H1 (cell line): ENCODE data around the gene SCPEP1. TPM values are rescaled to one million over a fixed set of nuclear protein-coding genes. Genes with fewer than 3 reads are reported as not detected.

ENCODE experiments used
- CTCF ChIA-PET: fragments of 300-600 bp; sonication (Branson Sonifier 250); formaldehyde crosslinking; loops from one replicate; lab custom pipeline; 2021; ENCODE audit not compliant: partially characterized antibody; lab: Charles Lee
- POLR2A ChIA-PET: fragments of 300-600 bp; sonication (Branson Sonifier 250); formaldehyde crosslinking; loops from one replicate; lab custom pipeline; 2021; ENCODE audit warnings: inconsistent platforms; ENCODE audit not compliant: partially characterized antibody; lab: Charles Lee
- DNase-seq, 2 experiments: peaks; one replicate each; pipeline versions ENCODE4 v3.0.0 to v3.0.0-alpha.2; 2010 to 2022; ENCODE audit warnings: low spot score in 2 of 2, low read depth in 1 of 2, mixed read lengths in 1 of 2
- FAIRE-seq: peaks from 2 replicates; lab custom pipeline; 2011; peaks lifted over from hg19 to GRCh38; lab: Jason Lieb, UNC
- H2AFZ ChIP-seq: 2 replicates; pipeline ENCODE4 v1.8.1; 2012; ENCODE audit warnings: low read length, inconsistent platforms
- H2AK5ac ChIP-seq: 2 replicates; pipeline ENCODE4 v1.6.1; 2013; ENCODE audit warnings: low read depth, low read length
- H2BK120ac ChIP-seq: replicated peaks from 2 replicates; pipeline ENCODE3; 2013; ENCODE audit warnings: low read depth, low read length, inconsistent platforms
- H2BK12ac ChIP-seq: 2 replicates; pipeline ENCODE4 v1.6.1; 2013; ENCODE audit warnings: low read depth, low read length
- H2BK15ac ChIP-seq: 2 replicates; pipeline ENCODE4 v1.6.1; 2013; ENCODE audit warnings: low read length
- H2BK20ac ChIP-seq: 2 replicates; pipeline ENCODE4 v1.6.1; 2013; ENCODE audit warnings: low read length
- H2BK5ac ChIP-seq: 2 replicates; pipeline ENCODE4 v1.6.1; 2013; ENCODE audit warnings: low read depth, low read length
- H3K14ac ChIP-seq: 2 replicates; pipeline ENCODE4 v1.6.1; 2013; ENCODE audit warnings: inconsistent platforms; ENCODE audit not compliant: insufficient read length
- H3K18ac ChIP-seq: 2 replicates; pipeline ENCODE4 v1.6.1; 2013; ENCODE audit warnings: low read length; ENCODE audit errors: extremely low read depth
- H3K23ac ChIP-seq: 2 replicates; pipeline ENCODE4 v1.6.1; 2013; ENCODE audit warnings: inconsistent platforms; ENCODE audit not compliant: insufficient read length
- H3K23me2 ChIP-seq: 2 replicates; pipeline ENCODE4 v1.6.1; 2013; ENCODE audit warnings: low read depth, low read length
- H3K27ac ChIP-seq: 2 replicates; pipeline ENCODE4 v1.6.1; 2011; ENCODE audit warnings: low read depth, low read length, inconsistent platforms
- H3K27me3 ChIP-seq, 4 experiments: replicated peaks in 1 of 4; 1 replicate in 1 of 4; 2 replicates in 3 of 4; pipeline versions ENCODE4 v1.6.1 to v1.8.1; 2011 to 2013; ENCODE audit warnings: low read length in 3 of 4, mild to moderate bottlenecking in 3 of 4, inconsistent platforms in 2 of 4, mixed read lengths in 2 of 4, moderate library complexity in 1 of 4; ENCODE audit not compliant: control insufficient read depth in 3 of 4, insufficient read depth in 3 of 4; ENCODE audit errors: extremely low read depth in 1 of 4
- H3K36me3 ChIP-seq, 4 experiments: 2 replicates each; pipeline versions ENCODE4 v1.6.1 to v1.8.1; 2011 to 2013; ENCODE audit warnings: mild to moderate bottlenecking in 4 of 4, low read length in 3 of 4, moderate library complexity in 2 of 4, control low read depth in 1 of 4, inconsistent platforms in 1 of 4; ENCODE audit not compliant: insufficient read depth in 4 of 4, control insufficient read depth in 2 of 4
- H3K4ac ChIP-seq: replicated peaks from 2 replicates; pipeline ENCODE3; 2013; ENCODE audit warnings: low read length, low read depth, mixed read lengths, inconsistent platforms; ENCODE audit not compliant: insufficient read length
- H3K4me1 ChIP-seq, 4 experiments: replicated peaks in 1 of 4; 1 replicate in 1 of 4; 2 replicates in 3 of 4; pipeline versions ENCODE4 v1.6.1 to v1.8.1; 2011 to 2013; ENCODE audit warnings: low read length in 3 of 4, inconsistent platforms in 2 of 4, mixed read lengths in 1 of 4; ENCODE audit not compliant: insufficient read depth in 4 of 4, control insufficient read depth in 3 of 4
- H3K4me2 ChIP-seq, 2 experiments: 2 replicates each; pipeline versions ENCODE4 v1.6.1 to v1.8.1; 2011 to 2013; ENCODE audit warnings: low read depth in 2 of 2, low read length in 2 of 2, control low read depth in 1 of 2, inconsistent platforms in 1 of 2, mild to moderate bottlenecking in 1 of 2; ENCODE audit not compliant: insufficient read depth in 1 of 2
- H3K4me3 ChIP-seq, 4 experiments: fragments of 200-600, 300-600 bp in 1 of 4; sonication (generic), shearing (Covaris generic), sonication (Bioruptor Twin) in 1 of 4; 2 replicates each; pipeline versions ENCODE4 v1.5.1 to v1.8.1; 2011 to 2016; ENCODE audit warnings: low read length in 4 of 4, low read depth in 3 of 4, control low read depth in 2 of 4, inconsistent platforms in 2 of 4, mild to moderate bottlenecking in 2 of 4, mixed read lengths in 1 of 4, moderate library complexity in 1 of 4; ENCODE audit not compliant: insufficient read depth in 2 of 4; ENCODE audit errors: extremely low read depth in 1 of 4
- H3K56ac ChIP-seq: replicated peaks from 2 replicates; pipeline ENCODE3; 2013; ENCODE audit warnings: low read depth, mild to moderate bottlenecking, mixed read lengths, low read length, inconsistent platforms; ENCODE audit not compliant: insufficient read length
- H3K79me1 ChIP-seq: 2 replicates; pipeline ENCODE4 v1.6.1; 2013; ENCODE audit warnings: low read depth, low read length, control low read depth
- H3K79me2 ChIP-seq, 2 experiments: 2 replicates each; pipeline versions ENCODE4 v1.6.1 to v1.8.1; 2012 to 2013; ENCODE audit warnings: low read length in 2 of 2, mild to moderate bottlenecking in 2 of 2, inconsistent platforms in 1 of 2; ENCODE audit not compliant: insufficient read depth in 2 of 2, control insufficient read depth in 1 of 2
- H3K9ac ChIP-seq, 4 experiments: replicated peaks in 1 of 4; 1 replicate in 1 of 4; 2 replicates in 3 of 4; pipeline versions ENCODE4 v1.6.1 to v1.8.1; 2011 to 2013; ENCODE audit warnings: low read depth in 3 of 4, low read length in 3 of 4, control low read depth in 2 of 4, mild to moderate bottlenecking in 2 of 4, moderate library complexity in 2 of 4, inconsistent platforms in 1 of 4; ENCODE audit errors: extremely low read depth in 1 of 4
- H3K9me3 ChIP-seq, 2 experiments: 2 replicates each; pipeline versions ENCODE4 v1.6.1 to v1.8.1; 2012 to 2013; ENCODE audit warnings: mild to moderate bottlenecking in 2 of 2, moderate library complexity in 2 of 2, control low read depth in 1 of 2, inconsistent platforms in 1 of 2, low read depth in 1 of 2, low read length in 1 of 2, mixed read lengths in 1 of 2; ENCODE audit not compliant: insufficient read depth in 2 of 2
- H4K20me1 ChIP-seq, 2 experiments: replicated peaks in 1 of 2; 2 replicates each; pipeline versions ENCODE3 to v1.8.1; 2011 to 2013; ENCODE audit warnings: inconsistent platforms in 2 of 2, low read length in 2 of 2, mild to moderate bottlenecking in 1 of 2; ENCODE audit not compliant: insufficient read depth in 2 of 2, control insufficient read depth in 1 of 2
- H4K5ac ChIP-seq: 2 replicates; pipeline ENCODE4 v1.6.1; 2013; ENCODE audit warnings: low read length, low read depth, mixed read lengths, inconsistent platforms; ENCODE audit not compliant: insufficient read length
- H4K8ac ChIP-seq: 2 replicates; pipeline ENCODE4 v1.8.0; 2013; ENCODE audit warnings: mild to moderate bottlenecking, moderate library complexity, low read length, inconsistent platforms; ENCODE audit not compliant: insufficient read depth; ENCODE audit errors: extremely low read depth
- H4K91ac ChIP-seq: replicated peaks from 2 replicates; pipeline ENCODE3; 2013; ENCODE audit warnings: low read length, mixed read lengths, inconsistent platforms; ENCODE audit not compliant: insufficient read length
- GABPA ChIP-seq: IDR thresholded peaks from 2 replicates; pipeline ENCODE4 v1.6.1; 2011; ENCODE audit warnings: mild to moderate bottlenecking, low read length, moderate library complexity, borderline replicate concordance; ENCODE audit not compliant: insufficient read depth
- KDM1A ChIP-seq: fragments of 200-600, 300-600 bp; sonication (generic); IDR thresholded peaks from 2 replicates; pipeline ENCODE4 v1.7.1; 2016; ENCODE audit warnings: mild to moderate bottlenecking, low read length, borderline replicate concordance
- MAX ChIP-seq: IDR thresholded peaks from 2 replicates; pipeline ENCODE4 v1.6.1; 2012; ENCODE audit warnings: inconsistent platforms
- RNF2 ChIP-seq: fragments of 200-900, 300-1000 bp; sonication (generic); IDR thresholded peaks from 2 replicates; pipeline ENCODE4 v1.7.1; 2016; ENCODE audit warnings: borderline replicate concordance, low read depth, mild to moderate bottlenecking, antibody characterized with exemption, low read length; ENCODE audit not compliant: poor library complexity, severe bottlenecking; ENCODE audit errors: missing control alignments
- SP2 ChIP-seq: IDR thresholded peaks from 2 replicates; pipeline ENCODE4 v1.6.1; 2012; ENCODE audit warnings: mild to moderate bottlenecking, low read length, inconsistent platforms
- SP4 ChIP-seq: IDR thresholded peaks from 2 replicates; pipeline ENCODE4 v1.6.1; 2012; ENCODE audit warnings: low read length, inconsistent platforms
- SUZ12 ChIP-seq: fragments of 200-600 bp; sonication (generic); IDR thresholded peaks from 2 replicates; pipeline ENCODE4 v1.6.1; 2012; ENCODE audit warnings: mild to moderate bottlenecking, inconsistent platforms, low read length, moderate library complexity, mixed read lengths
- WGBS, 2 experiments: shearing (Covaris generic) in 1 of 2; methylation state at CpG; one replicate each; pipeline versions ENCODE4 v1.1.6 to v1.1.7; 2013 to 2015; ENCODE audit warnings: low lambda C conversion rate in 2 of 2, mixed read lengths in 2 of 2, inconsistent platforms in 1 of 2, low coverage in 1 of 2, missing lambda C conversion rate in 1 of 2; ENCODE audit not compliant: insufficient replicate concordance in 2 of 2, insufficient coverage in 1 of 2, insufficient read length in 1 of 2; ENCODE audit errors: extremely low coverage in 1 of 2, missing lambda C conversion rate in 1 of 2; 5-methylcytosine and 5-hydroxymethylcytosine counted together
- long read RNA-seq, 2 experiments: library from RNA in 1 of 2; library from capped mRNA in 1 of 2; stranded (forward); transcript quantifications; one replicate each; pipeline ENCODE4 v2.0.0, GENCODE V29; 2021; ENCODE audit warnings: inconsistent platforms in 1 of 2
- polyA minus RNA-seq, 3 experiments: library from RNA; depleted of rRNA, polyadenylated mRNA; stranded (reverse); fragments of >200 nt; gene quantifications; 1 replicate in 2 of 3; 2 replicates in 1 of 3; pipeline ENCODE4 v1.2.3, GENCODE V29; 2011
- polyA plus RNA-seq, 7 experiments: library from polyadenylated mRNA; depleted of rRNA in 3 of 7; stranded (reverse) in 5 of 7; unstranded in 2 of 7; fragments of >200 nt in 5 of 7; fragments of 200-250 nt in 2 of 7; gene quantifications; 1 replicate in 5 of 7; 2 replicates in 1 of 7; 4 replicates in 1 of 7; pipeline versions ENCODE4 v1.2.1 to v1.2.3, GENCODE V29; 2011 to 2013; ENCODE audit warnings: missing spikeins in 2 of 7, mixed read lengths in 2 of 7
- total RNA-seq: library from RNA; stranded (reverse); fragmentation: NEBNext Ultra II Directional; extraction: Animal tissue kit (Norgen Biotek cat#: 25700); gene quantifications from 2 replicates; pipeline ENCODE4 v1.2.1, GENCODE V29; 2021

Gene SCPEP1
- total RNA-seq, result 48.8 and 52.6 TPM in 2 replicates
- polyA plus RNA-seq (2011; rRNA removed), result 26.8 and 30.7 TPM in 2 replicates
- 37.0 TPM for polyA plus RNA-seq (2011; cell fraction: cytosol; rRNA removed)
- polyA plus RNA-seq (2011; cell fraction: nucleus; rRNA removed), result 39.2 TPM
- 51.8 to 53.7 TPM (median 53.1 TPM) in 4 replicates for polyA plus RNA-seq (2012, experiment 1 of 2)
- 19.9 TPM for polyA plus RNA-seq (2012, experiment 2 of 2)
- polyA plus RNA-seq (2013, experiment 1 of 2), result 71.5 TPM
- 70.7 TPM for polyA plus RNA-seq (2013, experiment 2 of 2)
- 16.4 and 16.6 TPM in 2 replicates for polyA minus RNA-seq (2011; rRNA and poly(A)+ RNA removed)
- polyA minus RNA-seq (2011; cell fraction: cytosol; rRNA and poly(A)+ RNA removed), result 21.4 TPM
- 17.1 TPM for polyA minus RNA-seq (2011; cell fraction: nucleus; rRNA and poly(A)+ RNA removed)
- long read RNA-seq, experiment 1, transcript SCPEP1-201 (13 exons, 1,942 nt), result major isoform, 13 of 29 reads
- long read RNA-seq, experiment 1, partial matches to known transcripts, result 9 of 29 reads
- long read RNA-seq, experiment 1, other reads (novel, unspliced or antisense), result 4 of 29 reads
- long read RNA-seq, experiment 2, transcript SCPEP1-201 (13 exons, 1,942 nt), result major isoform, 64 of 98 reads
- long read RNA-seq, experiment 2, partial matches to known transcripts, result 29 of 98 reads
- long read RNA-seq, experiment 2, other reads (novel, unspliced or antisense), result 5 of 98 reads

DNA sequence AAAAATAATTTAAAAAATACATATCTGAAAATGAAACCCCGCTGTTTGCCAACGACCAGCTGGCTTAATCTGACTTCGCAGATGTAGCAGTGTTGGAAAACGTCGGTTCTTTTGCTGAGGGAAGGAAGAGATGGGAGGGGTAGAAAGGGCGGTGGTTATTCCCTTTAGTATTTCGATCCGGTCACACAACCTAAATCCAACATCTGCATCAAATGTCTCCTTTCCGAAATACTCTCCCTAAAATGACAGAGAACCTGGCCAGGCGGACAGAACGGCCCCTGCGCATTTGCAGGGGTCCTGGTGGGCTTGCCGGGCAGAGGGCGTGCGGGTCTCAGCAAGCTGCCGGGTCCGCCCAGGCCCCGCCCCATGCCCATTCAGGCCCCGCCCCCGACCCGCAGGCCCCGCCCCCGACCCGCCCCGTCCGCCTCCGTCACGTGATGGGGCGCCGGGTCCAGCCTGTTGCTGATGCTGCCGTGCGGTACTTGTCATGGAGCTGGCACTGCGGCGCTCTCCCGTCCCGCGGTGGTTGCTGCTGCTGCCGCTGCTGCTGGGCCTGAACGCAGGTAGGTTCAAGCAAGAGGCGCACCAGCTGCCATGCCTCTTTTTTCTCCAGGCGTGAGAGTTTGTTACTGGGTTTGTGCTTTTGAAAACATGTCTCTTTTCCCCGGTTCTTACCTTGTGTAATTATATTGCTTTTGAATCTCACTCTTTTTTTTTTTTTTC, at the start of gene SCPEP1:
SCPEP1 (plus strand) TSS at position 459 of the 723 bp plus-strand sequence; CDS start at position 488, 29 bp downstream.
- Histone ChIP-seq H2BK5ac (no peak within 1 kb of the TSS), H3K4me3 (peak within 1 kb of the TSS; percentile 69 to 89 (median 78)), H3K4me2 (peak within 1 kb of the TSS; percentile 82 to 91), H3K23me2 (peaks cover 2% of the 10 kb centered on the region; the same call in 1 of the 2 replicates), H3K79me1 (peaks cover 3% of the 10 kb centered on the region; the same call in 1 of the 2 replicates), H4K91ac (no peak within 1 kb of the TSS), H2BK15ac (peak within 1 kb of the TSS; percentile 63; the same call in 1 of the 2 replicates), H3K27ac (no peak within 1 kb of the TSS), H2BK120ac (no peak within 1 kb of the TSS), H4K5ac (no peak within 1 kb of the TSS), H3K18ac (no peak within 1 kb of the TSS), H3K9ac (peak within 1 kb of the TSS in 2 of 4 experiments; percentile 6 to 8; a peak in 1 of 7 replicates), H2BK12ac (no peak within 1 kb of the TSS), H3K79me2 (peaks cover 0 to 3% of the 10 kb centered on the region in 2 experiments; a peak in 1 of 4 replicates), H3K27me3 (no peaks in the 10 kb centered on the region), H2AK5ac (no peak within 1 kb of the TSS), H3K23ac (no peak within 1 kb of the TSS), H3K4ac (no peak within 1 kb of the TSS), H2AFZ (peak within 1 kb of the TSS; percentile 56; the same call in 1 of the 2 replicates), H4K8ac (no peak within 1 kb of the TSS), H4K20me1 (no peaks in the 10 kb centered on the region), H3K56ac (no peak within 1 kb of the TSS), H3K4me1 (peaks cover 0 to 12% (median under 1%) of the 10 kb centered on the region in 4 experiments; a peak in 4 of 7 replicates), H2BK20ac (no peak within 1 kb of the TSS), H3K36me3 (peaks cover 0 to 2% (median 0%) of the 10 kb centered on the region in 4 experiments; a peak in 4 of 8 replicates), H3K14ac (no peak within 1 kb of the TSS), H3K9me3 (peaks cover 0 to 2% of the 10 kb centered on the region in 2 experiments; a peak in 1 of 4 replicates)
- no peak for FAIRE-seq
- CTCF ChIA-PET, result interaction anchor here (0.6 to 3.6 kb wide), 7 partner anchors 12 to 1634 kb away, joined by 3 to 13 read pairs (median 5); no protein-coding TSS in a partner anchor
- 2% methylated on average over 35 of the region's 42 CpGs; no CpG with 5 or more reads in 1 of the 2 experiments for WGBS, 2 experiments
- POLR2A ChIA-PET, result interaction anchor here (0.6 to 1.4 kb wide), 5 partner anchors 12 to 132 kb away, joined by 3 to 4 read pairs (median 3); partner anchors contain the start of gene COIL
- DNase-seq, result peak; percentile 73 to 84
- TF ChIP-seq SP2 (no peak), MAX (peak; percentile 63), KDM1A (no peak), SP4 (no peak), SUZ12 (no peak), RNF2 (no peak), GABPA (no peak)
